SK-N-SH (cell line): ENCODE data around the gene CD28. TPM values are rescaled to one million over a fixed set of nuclear protein-coding genes. Genes with fewer than 3 reads are reported as not detected.

Source experiments
- CTCF ChIA-PET: fragments of 300-600, 350-600 bp; formaldehyde crosslinking; extraction: SDS; loops from one replicate; lab custom pipeline; 2021; lab: Yijun Ruan, JAX
- POLR2A ChIA-PET: fragments of 350-600 bp; sonication (Branson Sonifier 250); formaldehyde crosslinking; extraction: SDS; loops from one replicate; lab custom pipeline; 2020; ENCODE audit warnings: antibody characterized with exemption, inconsistent platforms; lab: Yijun Ruan, JAX
- DNase-seq: peaks from one replicate; pipeline ENCODE4 v3.0.0; 2012
- H2AFZ ChIP-seq: fragments of 200-600 bp; sonication (generic); 2 replicates; pipeline ENCODE4 v1.8.1; 2016; ENCODE audit warnings: antibody characterized with exemption, mild to moderate bottlenecking, low read depth
- H3F3A ChIP-seq: fragments of 200-600 bp; sonication (generic); replicated peaks from 2 replicates; pipeline ENCODE3; 2016; ENCODE audit warnings: antibody characterized with exemption, mild to moderate bottlenecking; ENCODE audit not compliant: insufficient read depth
- H3K27ac ChIP-seq, 2 experiments: fragments of 200-500 bp in 1 of 2; fragments of 200-600 bp in 1 of 2; sonication (Bioruptor generic) in 1 of 2; sonication (generic), shearing (Covaris generic) in 1 of 2; 2 replicates each; pipeline versions ENCODE4 v1.5.1 to v1.6.1; 2014 to 2016; ENCODE audit warnings: low read depth in 2 of 2, inconsistent platforms in 1 of 2, low read length in 1 of 2, mild to moderate bottlenecking in 1 of 2, mixed read lengths in 1 of 2
- H3K27me3 ChIP-seq: fragments of 200-600 bp; sonication (generic), shearing (Covaris generic); 2 replicates; pipeline ENCODE4 v1.6.1; 2016; ENCODE audit warnings: mixed run types; ENCODE audit not compliant: insufficient read depth
- H3K36me3 ChIP-seq, 2 experiments: fragments of 200-500 bp in 1 of 2; fragments of 200-600 bp in 1 of 2; sonication (Bioruptor generic) in 1 of 2; sonication (generic) in 1 of 2; replicated peaks in 1 of 2; 2 replicates each; pipeline versions ENCODE3 to v1.5.1; 2014 to 2016; ENCODE audit warnings: low read length in 1 of 2, mild to moderate bottlenecking in 1 of 2; ENCODE audit not compliant: insufficient read depth in 2 of 2, control insufficient read depth in 1 of 2
- H3K4me1 ChIP-seq, 2 experiments: fragments of 200-500 bp in 1 of 2; fragments of 200-600 bp in 1 of 2; sonication (Bioruptor generic) in 1 of 2; sonication (generic), shearing (Covaris generic) in 1 of 2; 2 replicates each; pipeline versions ENCODE4 v1.5.1 to v1.6.1; 2014 to 2016; ENCODE audit warnings: low read depth in 1 of 2, low read length in 1 of 2, mixed run types in 1 of 2; ENCODE audit not compliant: insufficient read depth in 2 of 2, control insufficient read depth in 1 of 2
- H3K4me2 ChIP-seq: fragments of 200-600 bp; sonication (generic), shearing (Covaris generic); 2 replicates; pipeline ENCODE4 v1.6.1; 2017; ENCODE audit warnings: mixed run types
- H3K4me3 ChIP-seq, 2 experiments: fragments of 200-500 bp in 1 of 2; fragments of 200-600 bp in 1 of 2; sonication (Bioruptor generic) in 1 of 2; sonication (generic), shearing (Covaris generic) in 1 of 2; 2 replicates each; pipeline versions ENCODE4 v1.5.1 to v1.8.1; 2014 to 2016; ENCODE audit warnings: low read depth in 2 of 2, inconsistent platforms in 1 of 2, low read length in 1 of 2, mild to moderate bottlenecking in 1 of 2, mixed read lengths in 1 of 2, moderate library complexity in 1 of 2
- H3K79me2 ChIP-seq: fragments of 200-600 bp; sonication (generic); 2 replicates; pipeline ENCODE4 v1.8.1; 2017; ENCODE audit warnings: mild to moderate bottlenecking; ENCODE audit not compliant: insufficient read depth
- H3K9ac ChIP-seq: fragments of 200-600 bp; sonication (generic); 2 replicates; pipeline ENCODE4 v1.6.1; 2017; ENCODE audit warnings: mixed run types
- H3K9me2 ChIP-seq: fragments of 200-600 bp; sonication (generic); 2 replicates; pipeline ENCODE4 v1.6.1; 2017; ENCODE audit warnings: mixed run types
- H3K9me3 ChIP-seq: fragments of 200-600 bp; sonication (generic); 2 replicates; pipeline ENCODE4 v1.6.1; 2017; ENCODE audit warnings: mixed run types, mild to moderate bottlenecking, moderate library complexity
- H4K20me1 ChIP-seq: fragments of 200-600 bp; sonication (generic); 2 replicates; pipeline ENCODE4 v1.6.1; 2017; ENCODE audit warnings: mild to moderate bottlenecking, mixed run types; ENCODE audit not compliant: insufficient read depth
- CHD2 ChIP-seq: fragments of 150-350 bp; IDR thresholded peaks from 2 replicates; pipeline ENCODE4 v1.6.1; 2018; ENCODE audit warnings: low read length; ENCODE audit not compliant: partially characterized antibody
- EP300 ChIP-seq, 2 experiments: IDR thresholded peaks; 2 replicates each; pipeline versions ENCODE4 v1.4.0 to v1.6.1; 2012; ENCODE audit warnings: borderline replicate concordance in 1 of 2, low read depth in 1 of 2, low read length in 1 of 2
- FOSL2 ChIP-seq: IDR thresholded peaks from 2 replicates; pipeline ENCODE4 v1.4.0; 2012; ENCODE audit warnings: low read depth, mild to moderate bottlenecking, moderate library complexity, borderline replicate concordance
- NFIC ChIP-seq: IDR thresholded peaks from 2 replicates; pipeline ENCODE4 v1.4.0; 2012; ENCODE audit warnings: borderline replicate concordance
- POLR2AphosphoS5 ChIP-seq: IDR thresholded peaks from 2 replicates; pipeline ENCODE4 v1.6.1; 2012; ENCODE audit warnings: low read depth, low read length
- RCOR1 ChIP-seq: fragments of 150-350 bp; IDR thresholded peaks from 2 replicates; pipeline ENCODE4 v1.6.1; 2017; ENCODE audit warnings: antibody characterized with exemption, low read length
- TAF1 ChIP-seq: IDR thresholded peaks from 2 replicates; pipeline ENCODE4 v1.6.1; 2012; ENCODE audit warnings: low read depth, mild to moderate bottlenecking, low read length, moderate library complexity, borderline replicate concordance
- TCF12 ChIP-seq: IDR thresholded peaks from 2 replicates; pipeline ENCODE4 v1.4.0; 2012
- WGBS: methylation state at CpG from one replicate; pipeline ENCODE4 v1.1.6; 2017; ENCODE audit warnings: low lambda C conversion rate; 5-methylcytosine and 5-hydroxymethylcytosine counted together
- polyA plus RNA-seq, 3 experiments: library from polyadenylated mRNA; depleted of rRNA; stranded (reverse); fragments of >200 nt; gene quantifications; 2 replicates each; pipeline ENCODE4 v1.2.3, GENCODE V29; 2012
- TF ChIP-seq, protein P1 (sequence below): fragments of 150-350 bp; IDR thresholded peaks from 2 replicates; pipeline ENCODE4 v1.6.1; 2017; ENCODE audit warnings: antibody characterized with exemption, low read length, low read depth, borderline replicate concordance
- TF ChIP-seq, protein P2 (sequence below): fragments of 200-600 bp; sonication (generic); IDR thresholded peaks from 2 replicates; pipeline ENCODE4 v1.6.1; 2017; ENCODE audit warnings: antibody characterized with exemption, mild to moderate bottlenecking, moderate library complexity
- TF ChIP-seq, protein P3 (sequence below): IDR thresholded peaks from 2 replicates; pipeline ENCODE4; 2012
- TF ChIP-seq, protein P4 (sequence below): IDR thresholded peaks from 2 replicates; pipeline ENCODE4 v1.4.0; 2012; ENCODE audit warnings: low read depth

CD28 gene
- polyA plus RNA-seq, 1 of the 3 experiments (the other 2 are of a cell fraction): 0.05 TPM

DNA sequence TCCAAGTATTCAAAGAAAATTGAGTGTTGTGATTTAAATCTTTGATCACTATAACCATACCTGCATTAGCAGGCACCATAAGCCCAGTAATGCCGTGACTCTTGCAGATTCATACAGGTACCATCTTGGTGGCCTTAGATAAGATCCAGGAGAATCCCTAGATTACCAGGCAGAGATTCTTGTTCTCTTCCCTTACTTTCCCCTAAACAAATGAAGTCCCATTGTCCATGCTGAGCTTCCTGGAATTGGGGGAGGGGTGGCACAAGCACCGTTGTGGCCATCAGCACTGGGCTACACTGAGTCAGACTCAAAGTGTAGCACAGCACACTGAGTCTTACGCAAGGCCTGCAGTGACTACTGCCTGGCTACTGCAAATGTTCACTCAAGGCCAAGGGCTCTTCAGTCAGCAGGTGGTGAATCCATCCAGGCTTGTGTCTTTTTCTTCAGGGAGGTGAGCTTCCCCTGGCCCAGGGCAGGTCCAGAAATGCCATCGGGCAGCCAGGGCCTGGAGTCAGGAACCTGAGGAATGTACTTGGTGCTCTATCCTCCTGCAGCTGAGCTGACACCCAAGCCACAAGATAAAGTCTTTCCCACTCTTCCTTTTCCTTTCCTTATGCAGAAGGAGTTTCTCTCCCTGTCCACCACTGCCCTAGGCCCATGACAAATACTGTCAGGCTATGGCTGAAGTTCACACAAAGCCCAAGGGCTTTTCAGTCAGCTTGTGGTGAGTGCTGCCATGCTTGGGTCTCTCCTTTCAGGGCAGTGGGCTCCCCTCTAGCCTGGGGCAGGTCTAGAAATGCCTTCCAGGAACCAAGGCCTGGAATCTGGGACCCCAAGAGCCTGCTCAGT lies 52.6 kb downstream of the CD28 start (continued):
- TF ChIP-seq EP300 (IDR thresholded peaks at IDR 0.05; ENCODE audit: borderline replicate concordance in 1 of 2, low read depth in 1 of 2, low read length in 1 of 2) (no peak), NFIC (no peak), RCOR1 (no peak)

DNA sequence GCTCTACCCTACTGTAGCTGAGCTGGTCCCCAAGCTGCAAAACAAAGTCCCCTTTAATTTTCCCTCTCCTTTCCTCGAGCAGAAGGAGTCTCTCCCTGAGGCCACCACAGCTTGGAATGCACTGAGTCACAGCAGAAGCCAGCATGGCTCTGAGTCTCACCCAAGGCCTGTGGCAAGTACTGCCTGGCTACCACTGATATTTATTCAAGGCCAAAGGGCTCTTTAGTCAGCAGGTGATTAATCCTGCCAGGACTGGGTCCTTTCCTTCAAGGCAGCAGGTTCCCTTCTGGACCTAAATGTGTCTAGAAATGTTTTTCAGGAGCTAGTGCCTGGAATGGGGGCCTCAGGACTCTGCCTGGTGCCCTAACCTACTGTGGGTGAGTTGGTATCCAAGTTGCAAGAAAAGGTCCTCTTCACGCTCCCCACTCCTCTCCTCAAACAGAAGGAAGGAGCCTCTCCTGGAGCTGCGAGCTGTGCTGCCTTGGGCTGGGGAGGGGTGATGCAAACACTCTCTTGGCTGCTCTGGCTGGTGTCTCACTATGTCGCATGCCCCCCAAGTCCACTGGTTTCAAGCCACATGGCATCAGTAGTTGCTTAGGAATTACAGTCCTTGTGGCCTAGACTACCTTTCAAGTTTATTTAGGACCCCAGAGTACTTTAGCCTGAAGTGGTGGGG lies 53.4 kb downstream of the CD28 start:
- H3K79me2 ChIP-seq: no peaks in the 10 kb centered on the region
- TF ChIP-seq TAF1: no peak
- TF ChIP-seq TCF12: 0 out of 2 replicates have a peak, but pooled peaks have one; percentile 28
- TF ChIP-seq, protein P1, sequence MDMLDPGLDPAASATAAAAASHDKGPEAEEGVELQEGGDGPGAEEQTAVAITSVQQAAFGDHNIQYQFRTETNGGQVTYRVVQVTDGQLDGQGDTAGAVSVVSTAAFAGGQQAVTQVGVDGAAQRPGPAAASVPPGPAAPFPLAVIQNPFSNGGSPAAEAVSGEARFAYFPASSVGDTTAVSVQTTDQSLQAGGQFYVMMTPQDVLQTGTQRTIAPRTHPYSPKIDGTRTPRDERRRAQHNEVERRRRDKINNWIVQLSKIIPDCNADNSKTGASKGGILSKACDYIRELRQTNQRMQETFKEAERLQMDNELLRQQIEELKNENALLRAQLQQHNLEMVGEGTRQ: no peak
- TF ChIP-seq EP300 (IDR thresholded peaks at IDR 0.05; ENCODE audit: borderline replicate concordance in 1 of 2, low read depth in 1 of 2, low read length in 1 of 2): 0 out of 4 replicates have a peak, but pooled peaks of 1 of the 2 experiments have one; percentile 37
- TF ChIP-seq, protein P2, sequence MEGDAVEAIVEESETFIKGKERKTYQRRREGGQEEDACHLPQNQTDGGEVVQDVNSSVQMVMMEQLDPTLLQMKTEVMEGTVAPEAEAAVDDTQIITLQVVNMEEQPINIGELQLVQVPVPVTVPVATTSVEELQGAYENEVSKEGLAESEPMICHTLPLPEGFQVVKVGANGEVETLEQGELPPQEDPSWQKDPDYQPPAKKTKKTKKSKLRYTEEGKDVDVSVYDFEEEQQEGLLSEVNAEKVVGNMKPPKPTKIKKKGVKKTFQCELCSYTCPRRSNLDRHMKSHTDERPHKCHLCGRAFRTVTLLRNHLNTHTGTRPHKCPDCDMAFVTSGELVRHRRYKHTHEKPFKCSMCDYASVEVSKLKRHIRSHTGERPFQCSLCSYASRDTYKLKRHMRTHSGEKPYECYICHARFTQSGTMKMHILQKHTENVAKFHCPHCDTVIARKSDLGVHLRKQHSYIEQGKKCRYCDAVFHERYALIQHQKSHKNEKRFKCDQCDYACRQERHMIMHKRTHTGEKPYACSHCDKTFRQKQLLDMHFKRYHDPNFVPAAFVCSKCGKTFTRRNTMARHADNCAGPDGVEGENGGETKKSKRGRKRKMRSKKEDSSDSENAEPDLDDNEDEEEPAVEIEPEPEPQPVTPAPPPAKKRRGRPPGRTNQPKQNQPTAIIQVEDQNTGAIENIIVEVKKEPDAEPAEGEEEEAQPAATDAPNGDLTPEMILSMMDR: no peak
- TF ChIP-seq, protein P3, sequence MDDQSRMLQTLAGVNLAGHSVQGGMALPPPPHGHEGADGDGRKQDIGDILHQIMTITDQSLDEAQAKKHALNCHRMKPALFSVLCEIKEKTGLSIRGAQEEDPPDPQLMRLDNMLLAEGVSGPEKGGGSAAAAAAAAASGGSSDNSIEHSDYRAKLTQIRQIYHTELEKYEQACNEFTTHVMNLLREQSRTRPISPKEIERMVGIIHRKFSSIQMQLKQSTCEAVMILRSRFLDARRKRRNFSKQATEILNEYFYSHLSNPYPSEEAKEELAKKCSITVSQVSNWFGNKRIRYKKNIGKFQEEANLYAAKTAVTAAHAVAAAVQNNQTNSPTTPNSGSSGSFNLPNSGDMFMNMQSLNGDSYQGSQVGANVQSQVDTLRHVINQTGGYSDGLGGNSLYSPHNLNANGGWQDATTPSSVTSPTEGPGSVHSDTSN: peak; percentile 20; the same call in 1 of the 2 replicates
- TF ChIP-seq, protein P4, sequence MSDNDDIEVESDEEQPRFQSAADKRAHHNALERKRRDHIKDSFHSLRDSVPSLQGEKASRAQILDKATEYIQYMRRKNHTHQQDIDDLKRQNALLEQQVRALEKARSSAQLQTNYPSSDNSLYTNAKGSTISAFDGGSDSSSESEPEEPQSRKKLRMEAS: peak; percentile 48; the same call in 1 of the 2 replicates
- TF ChIP-seq POLR2AphosphoS5: no peak
- TF ChIP-seq CHD2: no peak
- TF ChIP-seq FOSL2: peak; percentile 73
- TF ChIP-seq, all 33 proteins: peak for 5
- Histone ChIP-seq H3K9me2 (no peaks in the 10 kb centered on the region), H3K4me3 (no peak overlapping the region), H4K20me1 (no peaks in the 10 kb centered on the region), H3K4me1 (peaks cover 0 to 7% of the 10 kb centered on the region in 2 experiments; a peak in 1 of 4 replicates), H3K9me3 (peaks cover 12% of the 10 kb centered on the region; the same call in 1 of the 2 replicates), H2AFZ (peak overlapping the region; percentile 66; the same call in 1 of the 2 replicates), H3K4me2 (peak overlapping the region; percentile 38; the same call in 1 of the 2 replicates), H3K27me3 (no peaks in the 10 kb centered on the region), H3K27ac (peak overlapping the region in 1 of 2 experiments; percentile 46; a peak in 2 of 4 replicates), H3K36me3 (peaks cover 0 to 3% of the 10 kb centered on the region in 2 experiments), H3F3A (peaks cover 3% of the 10 kb centered on the region), H3K9ac (peak overlapping the region; percentile 15; the same call in 1 of the 2 replicates)
- DNase-seq: no peak
- ChIA-PET CTCF (no interaction called here), POLR2A (no interaction called here)
- 58% methylated on average over 4 of the region's 4 CpGs for WGBS
